ENCODE measurements around the gene PDE9A. TPM values are rescaled to one million over a fixed set of nuclear protein-coding genes. Genes with fewer than 3 reads are reported as not detected.

Gene PDE9A
- total RNA-seq, 2 donors from 2014 or later: 4.0 to 5.6 TPM

- DNase-seq (ENCODE audit: low spot score): no peak
- intact Hi-C loops (cut with DNase I): no loop called here
These were observed 26.1 kb downstream of the PDE9A start for GRCh38 chr21:42679319-42680057.

- intact Hi-C loops (cut with DNase I): no loop called here
These were observed 26.6 kb downstream of the PDE9A start for GRCh38 chr21:42680058-42680330.

GRCh38 chr21:42680429-42680828 is 27.0 kb downstream of the PDE9A start:
- intact Hi-C loops (cut with DNase I): no loop called here
- DNase-seq (ENCODE audit: low spot score): no peak

More at GRCh38 chr21:42680058-42680330, 26.6 kb downstream of the PDE9A start:
- no peak for DNase-seq (ENCODE audit: low spot score)

- intact Hi-C loops (cut with DNase I): no loop called here
These were observed 28.1 kb downstream of the PDE9A start for GRCh38 chr21:42681296-42682206.

GRCh38 chr21:42682661-42683210 is 29.3 kb downstream of the PDE9A start:
- DNase-seq (ENCODE audit: low spot score): no peak
- intact Hi-C loops (cut with DNase I): no loop called here

More at GRCh38 chr21:42681296-42682206, 28.1 kb downstream of the PDE9A start:
- no peak for DNase-seq (ENCODE audit: low spot score)

GRCh38 chr21:42683371-42684108 is 30.1 kb downstream of the PDE9A start:
- intact Hi-C loops (cut with DNase I): no loop called here
- no peak for DNase-seq (ENCODE audit: low spot score)

- intact Hi-C loops (cut with DNase I): no loop called here
These were observed 30.9 kb downstream of the PDE9A start for GRCh38 chr21:42684109-42684916.

GRCh38 chr21:42685036-42685435 is 31.6 kb downstream of the PDE9A start:
- no peak for DNase-seq (ENCODE audit: low spot score)
- intact Hi-C loops (cut with DNase I): no loop called here

More at GRCh38 chr21:42684109-42684916, 30.9 kb downstream of the PDE9A start:
- no peak for DNase-seq (ENCODE audit: low spot score)

GRCh38 chr21:42685954-42686500 is 32.6 kb downstream of the PDE9A start:
- DNase-seq (ENCODE audit: low spot score): no peak
- intact Hi-C loops (cut with DNase I): no loop called here

GRCh38 chr21:42687796-42688195 is 34.4 kb downstream of the PDE9A start:
- intact Hi-C loops (cut with DNase I): no loop called here
- DNase-seq (ENCODE audit: low spot score): peak; percentile 52

GRCh38 chr21:42688226-42688840 is 34.9 kb downstream of the PDE9A start:
- DNase-seq (ENCODE audit: low spot score): peak; percentile 52
- intact Hi-C loops (cut with DNase I): no loop called here

GRCh38 chr21:42688841-42689371 is 35.5 kb downstream of the PDE9A start:
- DNase-seq (ENCODE audit: low spot score): peak; percentile 74
- intact Hi-C loops (cut with DNase I): no loop called here

GRCh38 chr21:42690586-42690985 is 37.2 kb downstream of the PDE9A start:
- DNase-seq (ENCODE audit: low spot score): peak; percentile 34
- intact Hi-C loops (cut with DNase I): loop anchor here in 1 of 2 donors (10.0 kb wide), 1 partner anchor 64 kb away; no protein-coding TSS in a partner anchor

- intact Hi-C loops (cut with DNase I): loop anchor here in 1 of 2 donors (10.0 kb wide), 1 partner anchor 63 kb away; no protein-coding TSS in a partner anchor
- peak; percentile 55 for DNase-seq (ENCODE audit: low spot score)
These were observed 38.6 kb downstream of the PDE9A start for GRCh38 chr21:42691901-42692559.

- peak; percentile 74 for DNase-seq (ENCODE audit: low spot score)
- intact Hi-C loops (cut with DNase I): loop anchor here in 1 of 2 donors (10.0 kb wide), 1 partner anchor 62 kb away; no protein-coding TSS in a partner anchor
These were observed 39.3 kb downstream of the PDE9A start for GRCh38 chr21:42692688-42693087.

GRCh38 chr21:42694751-42695696 is 41.6 kb downstream of the PDE9A start:
- intact Hi-C loops (cut with DNase I): loop anchor here in 1 of 2 donors (10.0 kb wide), 1 partner anchor 60 kb away; no protein-coding TSS in a partner anchor
- DNase-seq (ENCODE audit: low spot score): no peak

Data from posterior vena cava (tissue), 2 donors.